ENCODE results near the gene TMEM97. TPM values are rescaled to one million over a fixed set of nuclear protein-coding genes. Genes with fewer than 3 reads are reported as not detected.
"Not testable (repeated sequence)": the region's sequence is repeated elsewhere in the genome, so short reads cannot be mapped to it uniquely, and the experiment has no call there.

TMEM97 gene
- total RNA-seq, 2 experiments from 2014 or later: 31.2 to 32.0 TPM

- peaks cover 13% of the 10 kb centered on the region for H3K36me3 Mint-ChIP-seq (ENCODE audit: low read depth)
- CTCF ChIA-PET: no interaction called here
- ATAC-seq (no peak), DNase-seq (no peak)
- peaks cover 24% of the 10 kb centered on the region for H3K4me1 Mint-ChIP-seq (ENCODE audit: low read depth)
- no peak overlapping the region for H3K27ac Mint-ChIP-seq
- H3K4me3 Mint-ChIP-seq: no peak overlapping the region
- POLR2A ChIA-PET: interaction anchor here (1.2 kb wide), 1 partner anchor 15 kb away, joined by 4 read pairs; no protein-coding TSS in a partner anchor
- no peaks in the 10 kb centered on the region for H3K27me3 Mint-ChIP-seq (ENCODE audit: low read depth)
- no peaks in the 10 kb centered on the region for H3K9me3 Mint-ChIP-seq (ENCODE audit: insufficient read depth)
Observed at GRCh38 chr17:28331891-28332420, 13.0 kb downstream of the TMEM97 start.

GRCh38 chr17:28333083-28333746 lies 14.2 kb downstream of the TMEM97 start:
- no peak for DNase-seq
- Mint-ChIP-seq H3K9me3 (ENCODE audit: insufficient read depth) (no peaks in the 10 kb centered on the region), H3K4me1 (ENCODE audit: low read depth) (peaks cover 31% of the 10 kb centered on the region), H3K36me3 (ENCODE audit: low read depth) (peaks cover 7% of the 10 kb centered on the region), H3K4me3 (no peak overlapping the region), H3K27me3 (ENCODE audit: low read depth) (no peaks in the 10 kb centered on the region), H3K27ac (no peak overlapping the region)
- ChIA-PET CTCF (interaction anchor here (2.7 to 2.9 kb wide), 2 partner anchors 15 to 84 kb away, joined by 9 to 10 read pairs; no protein-coding TSS in a partner anchor), POLR2A (interaction anchor here (3.4 kb wide), 1 partner anchor 24 kb away, joined by 47 read pairs; the partner anchor contains the start of gene POLDIP2)
- no peak for ATAC-seq

GRCh38 chr17:28334171-28334570 lies 15.2 kb downstream of the TMEM97 start:
- no peak for ATAC-seq
- H3K27me3 Mint-ChIP-seq (ENCODE audit: low read depth): no peaks in the 10 kb centered on the region
- peaks cover under 1% of the 10 kb centered on the region for H3K36me3 Mint-ChIP-seq (ENCODE audit: low read depth)
- peaks cover 31% of the 10 kb centered on the region for H3K4me1 Mint-ChIP-seq (ENCODE audit: low read depth)
- H3K9me3 Mint-ChIP-seq (ENCODE audit: insufficient read depth): no peaks in the 10 kb centered on the region
- peak overlapping the region; percentile 95 for H3K27ac Mint-ChIP-seq
- DNase-seq: no peak
- peak overlapping the region; percentile 96 for H3K4me3 Mint-ChIP-seq
- CTCF ChIA-PET: interaction anchor here (1.8 to 2.9 kb wide), 3 partner anchors 16 to 454 kb away, joined by 4 to 10 read pairs (median 9); no protein-coding TSS in a partner anchor
- POLR2A ChIA-PET: interaction anchor here (1.0 to 3.4 kb wide), 4 partner anchors 8 to 23 kb away, joined by 3 to 47 read pairs (median 10); partner anchors contain the start of genes POLDIP2 and TMEM97

GRCh38 chr17:28334666-28335200 lies 15.7 kb downstream of the TMEM97 start:
- Mint-ChIP-seq H3K27ac (peak overlapping the region; percentile 95), H3K9me3 (ENCODE audit: insufficient read depth) (no peaks in the 10 kb centered on the region), H3K36me3 (ENCODE audit: low read depth) (no peaks in the 10 kb centered on the region), H3K4me3 (peak overlapping the region; percentile 96), H3K27me3 (ENCODE audit: low read depth) (no peaks in the 10 kb centered on the region), H3K4me1 (ENCODE audit: low read depth) (peaks cover 31% of the 10 kb centered on the region)
- ChIA-PET POLR2A (interaction anchor here (1.0 to 3.4 kb wide), 11 partner anchors 9 to 296 kb away, joined by 3 to 47 read pairs (median 4); partner anchors contain the start of genes POLDIP2 and TMEM97), CTCF (interaction anchor here (1.0 to 2.9 kb wide), 7 partner anchors 9 to 529 kb away, joined by 3 to 17 read pairs (median 8); partner anchors contain the start of gene POLDIP2)
- DNase-seq: no peak
- peak; percentile 2 for ATAC-seq

GRCh38 chr17:28335201-28335958 lies 16.4 kb downstream of the TMEM97 start, which contains the start of the genes IFT20 and TNFAIP1:
Gene IFT20, minus strand, starts transcription at chr17:28335472. Its CDS starts 3,487 bp downstream, at chr17:28331985.
Gene TNFAIP1, plus strand, starts transcription at chr17:28335761. Its CDS starts 3,761 bp downstream, at chr17:28339522.
- H3K4me3 Mint-ChIP-seq: peak within 1 kb of the TSS; percentile 96

GRCh38 chr17:28335959-28336871 lies 17.2 kb downstream of the TMEM97 start:
- ATAC-seq (peak; percentile 1), DNase-seq (peak; percentile 31)
- H3K36me3 Mint-ChIP-seq (ENCODE audit: low read depth): peaks cover 7% of the 10 kb centered on the region
- no peaks in the 10 kb centered on the region for H3K9me3 Mint-ChIP-seq (ENCODE audit: insufficient read depth)
- peak overlapping the region; percentile 95 for H3K27ac Mint-ChIP-seq
- H3K4me1 Mint-ChIP-seq (ENCODE audit: low read depth): peaks cover 31% of the 10 kb centered on the region
- ChIA-PET POLR2A (interaction anchor here (0.6 to 3.4 kb wide), 20 partner anchors 9 to 528 kb away, joined by 3 to 47 read pairs (median 4); partner anchors contain the start of genes POLDIP2, TMEM97 and VTN), CTCF (interaction anchor here (1.1 to 2.9 kb wide), 10 partner anchors 10 to 531 kb away, joined by 4 to 17 read pairs (median 6); partner anchors contain the start of gene POLDIP2)
- H3K27me3 Mint-ChIP-seq (ENCODE audit: low read depth): no peaks in the 10 kb centered on the region
- peak overlapping the region; percentile 96 for H3K4me3 Mint-ChIP-seq

More at GRCh38 chr17:28335201-28335958, 16.4 kb downstream of the TMEM97 start, which contains the start of the genes IFT20 and TNFAIP1:
- Mint-ChIP-seq H3K36me3 (ENCODE audit: low read depth) (peaks cover 3% of the 10 kb centered on the region), H3K9me3 (ENCODE audit: insufficient read depth) (no peaks in the 10 kb centered on the region), H3K27ac (peak within 1 kb of the TSS; percentile 95), H3K27me3 (ENCODE audit: low read depth) (no peaks in the 10 kb centered on the region), H3K4me1 (ENCODE audit: low read depth) (peaks cover 31% of the 10 kb centered on the region)
- ChIA-PET POLR2A (interaction anchor here (0.6 to 3.4 kb wide), 21 partner anchors 9 to 327 kb away, joined by 3 to 47 read pairs (median 4); partner anchors contain the start of genes POLDIP2, TMEM97 and VTN), CTCF (interaction anchor here (1.0 to 2.9 kb wide), 12 partner anchors 10 to 530 kb away, joined by 3 to 17 read pairs (median 6); partner anchors contain the start of gene POLDIP2)
- DNase-seq: peak; percentile 99
- ATAC-seq: peak; percentile 97

GRCh38 chr17:28338056-28338768 lies 19.2 kb downstream of the TMEM97 start:
- Mint-ChIP-seq H3K4me3 (no peak overlapping the region), H3K4me1 (ENCODE audit: low read depth) (peaks cover 31% of the 10 kb centered on the region)
- POLR2A ChIA-PET: interaction anchor here (1.0 kb wide), 1 partner anchor 19 kb away, joined by 5 read pairs; the partner anchor contains the start of gene POLDIP2

GRCh38 chr17:28338769-28339212 lies 19.8 kb downstream of the TMEM97 start:
- H3K27ac Mint-ChIP-seq; DNase-seq; ATAC-seq; H3K4me3 Mint-ChIP-seq; H3K27me3 Mint-ChIP-seq (ENCODE audit: low read depth); CTCF ChIA-PET; H3K9me3 Mint-ChIP-seq (ENCODE audit: insufficient read depth): not testable (repeated sequence)
- POLR2A ChIA-PET: interaction anchor here (0.7 to 1.0 kb wide), 2 partner anchors 18 to 19 kb away, joined by 3 to 5 read pairs; partner anchors contain the start of gene POLDIP2
- peaks cover 34% of the 10 kb centered on the region for H3K4me1 Mint-ChIP-seq (ENCODE audit: low read depth)
- H3K36me3 Mint-ChIP-seq (ENCODE audit: low read depth): peaks cover 16% of the 10 kb centered on the region

More at GRCh38 chr17:28338056-28338768, 19.2 kb downstream of the TMEM97 start:
- ATAC-seq: no peak
- Mint-ChIP-seq H3K9me3 (ENCODE audit: insufficient read depth) (no peaks in the 10 kb centered on the region), H3K27me3 (ENCODE audit: low read depth) (no peaks in the 10 kb centered on the region), H3K27ac (no peak overlapping the region), H3K36me3 (ENCODE audit: low read depth) (peaks cover 16% of the 10 kb centered on the region)
- CTCF ChIA-PET: interaction anchor here (0.7 kb wide), 1 partner anchor 373 kb away, joined by 3 read pairs; no protein-coding TSS in a partner anchor
- DNase-seq: no peak

GRCh38 chr17:28339431-28339830 lies 20.4 kb downstream of the TMEM97 start:
- ATAC-seq (no peak), DNase-seq (no peak)
- POLR2A ChIA-PET: interaction anchor here (0.7 kb wide), 1 partner anchor 18 kb away, joined by 3 read pairs; the partner anchor contains the start of gene POLDIP2
- Mint-ChIP-seq H3K27me3 (ENCODE audit: low read depth) (no peaks in the 10 kb centered on the region), H3K9me3 (ENCODE audit: insufficient read depth) (no peaks in the 10 kb centered on the region), H3K4me1 (ENCODE audit: low read depth) (peaks cover 29% of the 10 kb centered on the region), H3K27ac (no peak overlapping the region), H3K4me3 (no peak overlapping the region), H3K36me3 (ENCODE audit: low read depth) (peaks cover 22% of the 10 kb centered on the region)
- CTCF ChIA-PET: no interaction called here

Measured in activated CD8-positive, alpha-beta T cell treated with anti-CD3 and anti-CD28 coated beads, Interleukin-2, amount 10 ng/mL, durations not matched to agents 7 days and 5 days (primary cell).